GM19025 (cell line): ENCODE measurements around the gene ARHGAP24.
"Not testable (repeated sequence)": the region's sequence is repeated elsewhere in the genome, so short reads cannot be mapped to it uniquely, and the experiment has no call there.

Experiments used
- ATAC-seq: cut with Tn5 transposase; IDR thresholded peaks from one replicate; pipeline ENCODE4 v1.9.1; 2021; ENCODE audit warnings: mild to moderate bottlenecking, low read depth, moderate library complexity; ENCODE audit not compliant: unreplicated experiment

The ARHGAP24 gene

DNA sequence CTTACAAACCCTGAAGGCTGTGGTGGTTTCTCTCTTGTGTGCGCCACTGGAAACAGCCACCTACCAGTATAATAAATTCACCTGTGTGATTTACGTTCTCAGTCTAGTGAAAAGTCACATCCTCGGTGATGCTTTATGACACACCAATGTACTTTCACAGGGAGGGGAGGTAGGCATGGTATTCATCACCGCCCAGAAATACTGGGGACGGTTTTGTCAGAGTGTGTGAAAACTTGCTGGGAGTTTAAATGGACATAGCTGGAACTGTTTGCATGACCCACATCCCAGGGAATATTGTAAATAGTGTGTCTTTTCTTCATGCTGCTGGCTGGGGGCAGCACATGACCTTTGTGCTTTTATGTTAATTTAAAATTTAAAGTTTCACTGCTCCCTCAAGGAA is 463.1 kb downstream of the ARHGAP24 start:
- ATAC-seq: no peak

DNA sequence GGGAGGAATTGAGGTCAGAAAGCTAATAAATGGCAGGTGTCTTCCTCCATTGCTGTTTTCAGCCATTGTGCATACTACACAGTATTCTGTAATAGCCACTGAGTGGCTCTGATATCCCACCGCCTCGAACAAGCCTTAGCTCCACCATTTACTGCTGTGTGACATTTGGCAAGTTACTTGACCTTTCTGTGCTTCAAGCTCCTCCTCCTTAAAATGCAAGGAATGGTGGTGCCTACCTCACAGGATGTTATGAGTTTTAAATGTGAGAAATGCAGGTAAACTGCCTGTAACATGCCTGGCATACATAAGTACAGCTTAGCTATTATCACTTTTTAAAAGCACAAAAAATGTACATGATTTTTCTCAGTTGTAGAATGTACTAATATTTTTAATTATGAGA is 464.0 kb downstream of the ARHGAP24 start:
- ATAC-seq: no peak

GRCh38 chr4:85939595-85939994 is 464.6 kb downstream of the ARHGAP24 start:
- no peak for ATAC-seq

GRCh38 chr4:85940151-85940550 is 465.2 kb downstream of the ARHGAP24 start:
- no peak for ATAC-seq

GRCh38 chr4:85942107-85942506 is 467.2 kb downstream of the ARHGAP24 start:
- ATAC-seq: no peak

GRCh38 chr4:85946821-85947220 is 471.9 kb downstream of the ARHGAP24 start:
- no peak for ATAC-seq

GRCh38 chr4:85951099-85951498 is 476.1 kb downstream of the ARHGAP24 start:
- ATAC-seq: no peak

DNA sequence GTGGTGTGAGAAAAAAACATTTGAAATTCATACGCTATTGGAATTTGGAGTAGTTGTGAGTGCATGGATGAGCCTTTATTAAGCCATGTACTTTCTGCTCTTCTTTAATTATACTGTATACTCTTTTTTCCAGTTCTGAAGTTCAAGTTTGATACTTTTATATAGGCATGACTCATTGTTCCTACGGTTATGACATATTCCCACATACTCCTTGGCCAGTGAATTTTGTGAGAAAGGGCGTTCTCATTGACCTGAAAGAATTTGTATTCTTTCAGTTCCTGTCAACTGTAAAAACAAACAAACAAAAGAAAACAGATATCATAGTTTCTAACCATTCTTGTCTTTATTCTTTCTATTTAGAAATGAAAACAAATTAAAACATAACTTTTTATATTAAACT is 477.6 kb downstream of the ARHGAP24 start:
- ATAC-seq: no peak

GRCh38 chr4:85952972-85953650 is 478.2 kb downstream of the ARHGAP24 start:
- ATAC-seq: no peak

GRCh38 chr4:85953651-85954018 is 478.7 kb downstream of the ARHGAP24 start:
- no peak for ATAC-seq

DNA sequence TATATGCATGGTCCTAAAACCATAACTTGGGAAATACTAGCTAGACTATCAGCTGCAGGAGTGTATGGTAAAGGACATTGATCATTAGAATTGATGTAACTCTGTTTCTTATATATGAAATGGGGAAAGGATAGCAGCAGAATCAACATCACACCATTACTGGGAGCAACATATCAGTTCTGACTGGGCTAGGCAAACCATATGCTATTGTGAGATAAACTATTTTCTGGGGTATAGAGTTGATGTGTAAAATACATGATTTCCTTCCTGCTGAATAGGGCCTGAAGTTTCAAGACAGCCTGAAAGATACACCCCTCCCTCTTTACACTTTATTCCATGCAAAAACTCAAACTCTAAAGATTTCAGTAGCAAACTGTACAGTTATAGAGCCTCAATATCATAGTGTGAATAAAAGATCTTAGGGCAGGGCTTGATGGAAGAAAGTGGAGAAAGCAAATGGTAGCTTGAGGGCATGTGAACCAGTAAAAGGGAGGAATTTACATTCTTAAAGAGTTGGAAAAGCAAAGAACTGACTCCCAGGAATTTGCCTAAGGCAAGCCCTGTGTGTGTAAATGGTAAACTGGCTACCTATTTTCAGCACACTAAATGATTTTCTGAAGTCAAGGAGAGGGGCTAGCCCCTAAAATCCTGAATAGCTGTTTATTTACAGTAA is 480.8 kb downstream of the ARHGAP24 start:
- ATAC-seq: no peak

DNA sequence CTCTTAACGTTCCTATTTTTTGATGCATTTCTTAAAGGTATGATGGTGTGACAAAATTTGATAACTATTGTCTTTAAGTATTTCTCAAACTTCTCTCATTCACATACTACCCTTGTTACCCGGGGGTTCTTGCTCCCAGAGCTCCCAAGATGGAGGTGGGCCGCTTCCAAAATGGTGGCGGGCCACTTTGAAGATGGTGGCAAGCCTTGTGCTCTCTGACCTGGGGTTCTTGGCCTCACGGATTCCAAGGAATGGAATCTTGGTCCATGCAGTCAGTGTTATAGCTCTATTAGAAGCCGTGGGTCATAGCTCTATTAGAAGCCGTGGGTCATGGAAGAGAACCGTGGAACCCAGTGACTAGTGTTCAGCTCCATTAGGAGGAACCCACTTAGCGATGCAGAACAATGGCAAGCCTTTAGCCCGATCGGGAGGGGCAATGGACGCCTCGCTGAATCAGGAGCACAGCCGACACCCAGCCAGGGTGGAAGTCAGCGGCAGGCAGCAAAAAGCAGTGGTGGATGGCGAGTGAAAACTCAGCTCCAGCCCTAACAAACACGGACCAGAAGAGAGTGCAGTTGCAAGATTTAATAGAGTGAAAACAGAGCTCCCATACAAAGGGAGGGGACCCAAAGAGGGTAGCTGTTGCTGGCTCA is 481.5 kb downstream of the ARHGAP24 start:
- ATAC-seq: no peak

DNA sequence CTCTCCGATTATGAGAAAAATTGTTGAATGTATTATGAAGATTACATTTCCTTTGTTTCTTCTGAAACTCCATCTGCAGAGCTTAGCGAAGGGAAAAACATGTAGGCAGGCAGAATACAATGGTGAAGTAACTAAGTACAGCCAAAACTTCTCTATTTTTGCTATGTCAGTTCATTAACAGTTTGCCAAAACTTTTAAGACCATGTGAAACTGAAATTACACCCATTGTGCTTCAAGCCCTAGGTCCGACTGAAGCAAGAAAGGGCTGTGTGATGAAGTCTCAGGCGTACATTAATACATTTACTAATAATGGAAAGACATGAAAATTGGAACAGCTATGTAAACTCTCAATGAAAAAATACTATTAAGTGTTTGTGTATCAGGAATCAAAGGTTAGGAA is 486.9 kb downstream of the ARHGAP24 start:
- ATAC-seq: no peak

DNA sequence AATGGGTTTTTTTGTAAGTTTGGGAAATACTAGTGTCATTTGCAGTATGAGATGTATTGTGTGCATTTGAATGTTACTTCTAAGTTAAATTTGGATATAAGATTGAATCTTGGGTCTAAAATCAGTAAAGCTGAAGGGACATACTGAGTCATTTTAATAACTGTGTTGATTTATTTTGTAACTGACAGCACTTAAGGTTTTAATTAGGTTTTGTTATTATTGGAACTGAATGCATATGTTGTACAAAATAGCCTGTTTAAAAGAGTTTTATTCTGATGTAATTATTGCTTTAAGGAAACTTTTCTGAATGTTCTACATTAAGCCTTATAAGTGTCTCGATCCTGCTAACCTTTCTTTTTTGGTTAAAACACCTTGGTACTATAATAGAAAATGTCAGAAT is 488.3 kb downstream of the ARHGAP24 start:
- ATAC-seq: no peak

DNA sequence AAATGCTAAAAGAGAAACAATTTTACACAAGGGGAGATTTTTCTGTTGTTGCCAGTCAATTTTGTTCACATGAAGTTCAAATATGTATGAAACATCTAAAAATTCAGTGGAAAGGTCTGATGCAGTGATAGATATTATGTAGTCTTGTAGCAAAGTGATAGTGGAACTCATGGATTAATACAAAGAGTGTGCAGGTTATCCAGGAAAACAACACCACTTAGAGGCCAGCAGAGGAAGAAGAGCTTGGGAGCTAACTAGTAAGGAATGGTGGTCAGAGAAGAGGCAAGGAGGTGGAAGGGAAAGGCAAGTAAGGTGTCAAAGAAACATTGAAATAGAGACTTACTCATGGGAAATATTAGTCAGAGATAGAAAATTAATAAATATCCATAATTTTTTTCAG is 489.3 kb downstream of the ARHGAP24 start:
- no peak for ATAC-seq

DNA sequence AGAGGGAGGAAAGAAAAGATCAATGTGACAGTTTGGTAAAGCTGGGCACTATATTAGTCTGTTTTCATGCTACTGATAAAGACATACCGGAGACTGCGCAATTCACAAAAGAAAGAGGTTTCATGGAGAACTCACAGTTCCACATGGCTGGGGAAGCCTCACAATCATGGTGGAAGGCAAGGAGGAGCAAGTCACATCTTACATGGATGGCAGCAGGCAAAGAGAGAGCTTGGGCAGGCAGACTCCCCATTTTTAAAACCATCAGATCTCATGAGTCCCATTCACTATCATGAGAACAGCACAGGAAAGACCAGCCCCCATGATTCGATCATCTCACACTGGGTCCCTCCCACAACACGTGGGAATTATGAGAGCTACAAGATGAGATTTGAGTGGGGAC is 490.1 kb downstream of the ARHGAP24 start:
- ATAC-seq: not testable (repeated sequence)

DNA sequence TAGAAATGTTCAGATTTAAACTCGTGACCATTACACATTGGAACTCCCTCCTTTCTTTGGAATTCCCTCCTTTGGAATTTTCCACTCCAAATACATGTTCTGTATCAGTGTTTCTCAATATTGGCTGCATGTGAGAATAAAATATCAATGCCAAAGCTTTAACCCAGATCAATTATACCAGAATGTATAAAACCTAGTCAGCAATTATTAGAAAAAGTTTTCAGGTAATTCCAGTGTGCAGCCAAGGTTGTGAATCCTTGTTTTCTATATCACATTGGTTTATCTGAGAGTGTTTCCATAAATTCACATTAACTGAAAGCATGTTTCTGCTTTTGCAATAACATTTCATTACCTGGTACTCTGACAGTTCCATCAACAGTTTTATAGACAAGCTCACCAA is 490.6 kb downstream of the ARHGAP24 start:
- ATAC-seq: no peak

- no peak for ATAC-seq
These were observed 491.4 kb downstream of the ARHGAP24 start for GRCh38 chr4:85966373-85966772.

DNA sequence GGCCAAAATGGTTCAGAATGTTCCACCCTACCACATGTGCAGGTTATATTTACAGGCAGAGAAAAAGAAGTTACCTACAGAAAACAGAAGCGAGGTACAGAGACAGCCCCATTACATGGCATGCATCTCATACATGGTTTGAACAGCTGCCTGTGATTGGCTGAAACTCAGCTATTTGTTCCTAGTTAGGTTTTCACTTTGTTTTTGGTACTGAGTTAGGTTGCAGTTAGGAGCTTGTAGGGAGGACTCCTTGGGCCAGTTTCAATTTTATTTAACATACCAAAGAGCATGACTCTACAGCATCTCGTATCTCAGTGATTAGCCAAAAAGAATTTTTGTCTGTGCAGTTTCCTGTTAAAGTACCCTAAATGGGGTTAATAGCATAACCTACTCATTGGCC is 492.9 kb downstream of the ARHGAP24 start:
- no peak for ATAC-seq

DNA sequence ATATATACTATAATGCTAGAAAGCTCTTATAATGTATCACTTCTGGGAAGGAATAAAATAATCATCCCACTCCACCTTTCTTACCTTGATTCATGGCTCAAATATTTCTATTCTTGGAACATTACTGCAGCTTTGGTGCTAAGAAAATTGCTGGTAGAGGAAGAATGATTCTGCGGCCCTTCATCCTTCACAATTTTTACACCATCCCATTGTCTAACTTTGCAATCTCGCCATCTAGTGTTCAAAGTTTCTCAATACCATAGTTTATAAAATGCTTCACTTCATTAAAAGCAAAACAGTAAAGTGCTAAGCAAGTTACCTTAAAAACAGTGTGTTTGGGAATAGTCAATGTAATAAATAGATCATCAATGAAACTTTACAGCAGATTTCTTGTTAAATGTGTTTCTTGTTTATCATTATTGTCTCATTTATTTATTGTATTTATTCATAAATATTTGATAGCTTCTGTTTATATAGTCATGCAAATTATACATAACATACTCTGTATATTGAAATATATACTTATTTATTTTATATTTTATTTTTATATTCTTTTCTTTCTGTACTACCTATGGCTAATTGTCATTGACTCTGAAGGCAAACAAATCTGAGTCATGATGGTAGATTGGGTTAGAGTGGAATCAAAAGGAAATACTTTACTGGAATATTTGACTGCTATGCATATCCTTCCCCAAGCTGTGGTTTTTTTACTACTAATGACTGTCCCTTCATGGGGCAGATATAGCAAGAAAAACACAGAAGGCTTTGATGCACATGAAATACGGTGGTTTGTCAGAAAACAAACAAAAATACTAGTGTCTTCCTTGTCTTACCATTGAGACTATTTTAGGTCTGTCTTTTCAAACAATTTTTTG is 494.2 kb downstream of the ARHGAP24 start:
- ATAC-seq: no peak

DNA sequence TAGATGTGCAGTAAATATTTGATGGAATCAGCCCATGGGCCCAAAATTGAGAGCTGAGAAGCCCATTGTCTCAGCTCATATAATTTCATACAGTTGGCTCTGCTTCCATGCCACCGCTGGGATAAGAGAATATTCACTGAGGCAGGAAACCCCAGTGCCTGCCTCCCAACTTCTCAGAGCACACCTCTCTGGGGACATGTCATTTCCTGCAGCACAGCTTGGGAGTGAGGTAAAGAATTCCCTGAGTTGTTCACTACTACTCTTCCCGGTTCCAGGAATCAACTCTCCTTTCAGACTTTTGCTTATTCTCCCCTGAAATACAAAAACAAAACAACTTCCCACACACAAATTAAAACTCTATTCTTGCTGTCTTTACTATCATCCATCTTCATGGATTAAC is 495.6 kb downstream of the ARHGAP24 start:
- no peak for ATAC-seq
